Gastrocnemius medialis (tissue), 4 donors: ENCODE data around the gene SLC5A6.

Source experiments
- POLR2A ChIP-seq, 2 donors: fragments of 450-650 bp; IDR thresholded peaks; one replicate each; pipeline ENCODE4 v1.6.1; 2017; ENCODE audit warnings: antibody characterized with exemption in 2 of 2, mild to moderate bottlenecking in 2 of 2, moderate library complexity in 2 of 2
- TF ChIP-seq, protein P1 (sequence below), 5 experiments: fragments of 450-650 bp in 3 of 5; fragments of 200-600 bp in 2 of 5; sonication (generic) in 2 of 5; IDR thresholded peaks in 4 of 5; conservative IDR thresholded peaks in 1 of 5; 1 replicate in 4 of 5; 2 replicates in 1 of 5; pipeline ENCODE4 v1.5.1; 2016 to 2019; ENCODE audit warnings: antibody characterized with exemption in 5 of 5, mild to moderate bottlenecking in 3 of 5, moderate library complexity in 3 of 5

DNA sequence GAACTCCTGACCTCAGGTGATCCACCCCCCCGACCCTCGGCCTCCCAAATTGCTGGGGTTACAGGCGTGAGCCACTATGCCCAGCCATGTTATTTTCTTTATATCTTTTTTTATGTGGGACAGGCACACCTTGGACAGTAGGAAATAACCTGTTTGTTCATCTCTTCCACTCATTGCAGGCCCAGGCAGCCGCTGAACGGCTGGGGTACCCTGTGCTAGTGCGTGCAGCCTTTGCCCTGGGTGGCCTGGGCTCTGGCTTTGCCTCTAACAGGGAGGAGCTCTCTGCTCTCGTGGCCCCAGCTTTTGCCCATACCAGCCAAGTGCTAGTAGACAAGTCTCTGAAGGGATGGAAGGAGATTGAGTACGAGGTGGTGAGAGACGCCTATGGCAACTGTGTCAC is 13.5 kb upstream of the SLC5A6 start:
- TF ChIP-seq, protein P1, sequence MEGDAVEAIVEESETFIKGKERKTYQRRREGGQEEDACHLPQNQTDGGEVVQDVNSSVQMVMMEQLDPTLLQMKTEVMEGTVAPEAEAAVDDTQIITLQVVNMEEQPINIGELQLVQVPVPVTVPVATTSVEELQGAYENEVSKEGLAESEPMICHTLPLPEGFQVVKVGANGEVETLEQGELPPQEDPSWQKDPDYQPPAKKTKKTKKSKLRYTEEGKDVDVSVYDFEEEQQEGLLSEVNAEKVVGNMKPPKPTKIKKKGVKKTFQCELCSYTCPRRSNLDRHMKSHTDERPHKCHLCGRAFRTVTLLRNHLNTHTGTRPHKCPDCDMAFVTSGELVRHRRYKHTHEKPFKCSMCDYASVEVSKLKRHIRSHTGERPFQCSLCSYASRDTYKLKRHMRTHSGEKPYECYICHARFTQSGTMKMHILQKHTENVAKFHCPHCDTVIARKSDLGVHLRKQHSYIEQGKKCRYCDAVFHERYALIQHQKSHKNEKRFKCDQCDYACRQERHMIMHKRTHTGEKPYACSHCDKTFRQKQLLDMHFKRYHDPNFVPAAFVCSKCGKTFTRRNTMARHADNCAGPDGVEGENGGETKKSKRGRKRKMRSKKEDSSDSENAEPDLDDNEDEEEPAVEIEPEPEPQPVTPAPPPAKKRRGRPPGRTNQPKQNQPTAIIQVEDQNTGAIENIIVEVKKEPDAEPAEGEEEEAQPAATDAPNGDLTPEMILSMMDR (IDR thresholded peaks at IDR 0.05 in 4 of 5, conservative IDR thresholded peaks at IDR 0.05 in 1 of 5), result no peak
- no peak for TF ChIP-seq POLR2A (IDR thresholded peaks at IDR 0.05)
